ENCODE measurements around the gene TMEM222.

The TMEM222 gene

DNA sequence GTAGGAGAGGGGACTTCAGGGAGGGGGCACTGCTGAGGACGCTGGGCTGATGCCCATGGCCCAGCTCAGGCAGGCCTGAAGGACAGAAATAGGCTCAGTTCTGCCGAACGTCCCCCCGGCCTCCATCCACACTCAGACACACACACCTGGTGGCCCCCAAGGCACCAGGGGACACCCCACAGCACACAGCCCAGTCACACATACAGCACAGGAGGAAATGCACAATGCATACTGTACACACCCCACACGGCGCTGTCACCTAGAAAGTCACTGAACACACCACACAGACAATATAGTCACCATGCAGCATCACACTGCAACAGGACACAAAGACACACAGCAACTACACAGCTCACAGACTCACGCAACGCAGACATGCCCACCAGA is 20.4 kb downstream of the TMEM222 start:
- peak overlapping the region; percentile 49 for H3K27ac ChIP-seq (ENCODE audit: low read depth, low read length)
- H3K79me1 ChIP-seq (ENCODE audit: low read length): peaks cover 13% of the 10 kb centered on the region
- peaks cover 27 to 32% of the 10 kb centered on the region in 2 experiments for H3K4me1 ChIP-seq (ENCODE audit: control insufficient read depth in 1 of 2, insufficient read depth in 2 of 2, low read length in 2 of 2)
- peak overlapping the region; percentile 60 for H3K4me2 ChIP-seq (ENCODE audit: low read length)
- WGBS (ENCODE audit: extremely low coverage, insufficient coverage, insufficient read length): no CpG with 5 or more reads among the region's 8 CpGs
- H4K12ac ChIP-seq (ENCODE audit: low read depth, low read length): no peak overlapping the region
- no peak overlapping the region for H3K9ac ChIP-seq (ENCODE audit: low read length)
- H3K14ac ChIP-seq (ENCODE audit: low read length): peak overlapping the region; percentile 29
- DNase-seq: no peak
- H3K79me2 ChIP-seq (ENCODE audit: control insufficient read depth, insufficient read depth, low read length, poor library complexity): peaks cover 4% of the 10 kb centered on the region
- no peak overlapping the region for H3K4me3 ChIP-seq (ENCODE audit: low read depth, low read length)
- no peaks in the 10 kb centered on the region for H3K36me3 ChIP-seq (ENCODE audit: control insufficient read depth in 1 of 2, insufficient read depth in 2 of 2, low read length in 2 of 2)
- H4K91ac ChIP-seq (ENCODE audit: low read depth, low read length): peak overlapping the region; percentile 96
- H3K27me3 ChIP-seq (ENCODE audit: insufficient read depth, low read length): no peaks in the 10 kb centered on the region
- no peak overlapping the region for H2AFZ ChIP-seq (ENCODE audit: insufficient read depth, low read length, poor library complexity)
- peak overlapping the region; percentile 33 for H2BK120ac ChIP-seq (ENCODE audit: insufficient read depth, low read length, poor library complexity)
- H4K8ac ChIP-seq (ENCODE audit: low read depth, low read length): peak overlapping the region; percentile 49
- H3K18ac ChIP-seq (ENCODE audit: low read length): peak overlapping the region; percentile 44
- H3K4ac ChIP-seq (ENCODE audit: low read depth, low read length): peak overlapping the region; percentile 15
- peak overlapping the region; percentile 51 for H2AK5ac ChIP-seq (ENCODE audit: low read length)
- H3K9me3 ChIP-seq (ENCODE audit: insufficient read depth, low read depth, low read length): peaks cover 1% of the 10 kb centered on the region
- H2BK12ac ChIP-seq (ENCODE audit: low read length): peak overlapping the region; percentile 62
- H2BK5ac ChIP-seq (ENCODE audit: low read depth, low read length, poor library complexity): peak overlapping the region; percentile 9
- H3K23ac ChIP-seq (ENCODE audit: low read length): no peak overlapping the region

DNA sequence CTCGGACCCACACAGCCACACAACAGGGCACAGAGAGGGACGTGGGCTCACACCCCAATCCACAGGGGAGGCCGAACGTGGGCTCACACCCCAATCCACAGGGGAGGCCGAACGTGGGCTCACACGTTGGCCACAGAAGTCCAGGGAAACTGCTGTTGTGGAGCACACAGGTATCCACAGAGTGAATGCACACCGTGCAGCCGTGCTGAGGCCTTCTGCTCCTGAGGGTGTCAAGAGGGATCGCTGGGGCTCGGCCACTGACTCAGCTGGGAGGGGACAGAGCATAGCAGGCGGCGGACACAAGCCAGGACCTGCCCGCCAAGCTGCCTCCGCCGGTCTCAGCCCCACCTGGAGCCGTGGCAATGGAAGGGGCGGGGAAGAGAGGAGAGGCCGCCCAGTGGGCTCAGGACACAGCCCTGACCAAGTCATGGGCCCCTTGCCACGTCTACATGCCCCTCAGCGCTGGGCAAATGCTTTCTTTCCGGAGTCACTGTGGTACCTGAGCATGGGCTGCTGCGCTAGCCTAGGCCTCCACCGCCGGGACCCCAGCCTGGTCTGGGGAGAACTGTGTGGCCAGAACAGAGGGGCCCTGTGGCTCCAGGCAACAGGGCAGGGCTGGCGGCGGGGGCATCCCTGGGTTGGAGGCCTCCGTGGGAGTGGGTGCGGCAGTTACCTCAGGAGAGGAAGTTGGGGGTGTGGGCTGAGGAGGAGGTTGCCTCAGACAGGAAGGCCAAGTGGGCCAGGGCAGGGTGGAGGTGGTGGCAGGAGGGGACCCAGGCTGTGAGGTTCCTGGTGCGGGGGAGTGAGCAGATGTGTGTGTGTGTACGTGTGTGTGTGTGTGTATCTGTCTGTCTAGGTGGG is 21.0 kb downstream of the TMEM222 start:
- no CpG with 5 or more reads among the region's 31 CpGs for WGBS (ENCODE audit: extremely low coverage, insufficient coverage, insufficient read length)
- H3K9ac ChIP-seq (ENCODE audit: low read length): no peak overlapping the region
- peak overlapping the region; percentile 85 for H2AK5ac ChIP-seq (ENCODE audit: low read length)
- peak overlapping the region; percentile 66 for H3K4ac ChIP-seq (ENCODE audit: low read depth, low read length)
- peak overlapping the region; percentile 62 for H2BK12ac ChIP-seq (ENCODE audit: low read length)
- peak overlapping the region; percentile 20 for H3K4me2 ChIP-seq (ENCODE audit: low read length)
- H3K27me3 ChIP-seq (ENCODE audit: insufficient read depth, low read length): no peaks in the 10 kb centered on the region
- peak overlapping the region; percentile 60 for H3K18ac ChIP-seq (ENCODE audit: low read length)
- H4K8ac ChIP-seq (ENCODE audit: low read depth, low read length): peak overlapping the region; percentile 69
- H4K12ac ChIP-seq (ENCODE audit: low read depth, low read length): peak overlapping the region; percentile 25
- peaks cover 4% of the 10 kb centered on the region for H3K79me2 ChIP-seq (ENCODE audit: control insufficient read depth, insufficient read depth, low read length, poor library complexity)
- peaks cover 28 to 34% of the 10 kb centered on the region in 2 experiments for H3K4me1 ChIP-seq (ENCODE audit: control insufficient read depth in 1 of 2, insufficient read depth in 2 of 2, low read length in 2 of 2)
- H3K36me3 ChIP-seq (ENCODE audit: control insufficient read depth in 1 of 2, insufficient read depth in 2 of 2, low read length in 2 of 2): no peaks in the 10 kb centered on the region
- no peak overlapping the region for H3K4me3 ChIP-seq (ENCODE audit: low read depth, low read length)
- H2AFZ ChIP-seq (ENCODE audit: insufficient read depth, low read length, poor library complexity): peak overlapping the region; percentile 41
- peak overlapping the region; percentile 54 for H3K27ac ChIP-seq (ENCODE audit: low read depth, low read length)
- peak overlapping the region; percentile 68 for H2BK5ac ChIP-seq (ENCODE audit: low read depth, low read length, poor library complexity)
- H3K14ac ChIP-seq (ENCODE audit: low read length): peak overlapping the region; percentile 91
- peak overlapping the region; percentile 96 for H4K91ac ChIP-seq (ENCODE audit: low read depth, low read length)
- peaks cover 1% of the 10 kb centered on the region for H3K9me3 ChIP-seq (ENCODE audit: insufficient read depth, low read depth, low read length)
- H3K23ac ChIP-seq (ENCODE audit: low read length): no peak overlapping the region
- H2BK120ac ChIP-seq (ENCODE audit: insufficient read depth, low read length, poor library complexity): peak overlapping the region; percentile 86
- peaks cover 13% of the 10 kb centered on the region for H3K79me1 ChIP-seq (ENCODE audit: low read length)
- peak; percentile 86 to 87 for DNase-seq

DNA sequence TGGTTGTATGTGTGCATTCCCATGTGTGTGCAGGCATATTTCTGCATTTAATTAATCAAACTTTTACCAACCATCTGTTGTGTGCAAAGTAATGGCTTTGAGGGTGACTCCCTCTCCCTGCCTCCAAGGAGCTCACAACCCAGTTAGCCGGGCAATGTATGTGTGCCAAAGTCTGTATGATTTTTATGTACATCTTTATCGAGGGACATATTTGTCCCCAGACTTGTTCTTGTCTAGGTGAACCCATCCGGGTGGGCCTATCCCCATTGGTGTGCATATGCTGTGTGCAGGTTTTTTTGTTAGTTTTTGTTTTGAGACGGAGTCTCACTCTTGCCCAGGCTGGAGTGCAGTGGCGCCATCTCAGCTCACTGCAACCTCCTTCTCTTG is 21.7 kb downstream of the TMEM222 start:
- WGBS (ENCODE audit: extremely low coverage, insufficient coverage, insufficient read length): no CpG with 5 or more reads among the region's 5 CpGs
- no peaks in the 10 kb centered on the region for H3K27me3 ChIP-seq (ENCODE audit: insufficient read depth, low read length)
- no peak overlapping the region for H3K4me3 ChIP-seq (ENCODE audit: low read depth, low read length)

DNA sequence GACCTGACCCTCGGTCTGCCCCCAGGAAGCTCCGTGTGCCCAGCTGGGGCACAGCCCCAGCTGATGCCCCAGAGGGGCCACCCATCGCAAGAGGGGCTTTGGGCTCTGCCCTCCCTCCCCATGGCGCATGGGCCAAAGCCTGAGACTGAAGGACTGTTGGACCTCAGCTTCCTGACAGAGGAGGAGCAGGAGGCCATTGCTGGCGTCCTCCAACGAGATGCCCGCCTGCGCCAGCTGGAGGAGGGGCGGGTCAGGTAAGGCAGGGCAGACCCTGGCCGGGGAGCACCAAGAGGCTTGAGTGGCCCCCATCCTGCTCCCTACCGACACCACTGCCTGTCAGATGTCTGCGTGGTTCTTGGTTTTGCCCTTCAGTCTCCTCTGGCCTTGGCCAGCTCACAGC is 23.3 kb downstream of the TMEM222 start:
- Histone ChIP-seq H4K12ac (ENCODE audit: low read depth, low read length) (no peak overlapping the region), H2BK12ac (ENCODE audit: low read length) (no peak overlapping the region), H3K4me2 (ENCODE audit: low read length) (no peak overlapping the region), H2AFZ (ENCODE audit: insufficient read depth, low read length, poor library complexity) (no peak overlapping the region), H2BK5ac (ENCODE audit: low read depth, low read length, poor library complexity) (no peak overlapping the region), H3K23ac (ENCODE audit: low read length) (no peak overlapping the region), H3K27me3 (ENCODE audit: insufficient read depth, low read length) (no peaks in the 10 kb centered on the region), H3K36me3 (ENCODE audit: control insufficient read depth in 1 of 2, insufficient read depth in 2 of 2, low read length in 2 of 2) (no peaks in the 10 kb centered on the region), H3K4me1 (ENCODE audit: control insufficient read depth in 1 of 2, insufficient read depth in 2 of 2, low read length in 2 of 2) (peaks cover 38 to 46% of the 10 kb centered on the region in 2 experiments), H4K8ac (ENCODE audit: low read depth, low read length) (no peak overlapping the region), H3K79me2 (ENCODE audit: control insufficient read depth, insufficient read depth, low read length, poor library complexity) (peaks cover 4% of the 10 kb centered on the region), H3K4me3 (ENCODE audit: low read depth, low read length) (no peak overlapping the region), H3K18ac (ENCODE audit: low read length) (no peak overlapping the region), H3K9ac (ENCODE audit: low read length) (no peak overlapping the region), H3K14ac (ENCODE audit: low read length) (no peak overlapping the region), H3K79me1 (ENCODE audit: low read length) (peaks cover 21% of the 10 kb centered on the region), H3K4ac (ENCODE audit: low read depth, low read length) (no peak overlapping the region), H2BK120ac (ENCODE audit: insufficient read depth, low read length, poor library complexity) (no peak overlapping the region), H4K91ac (ENCODE audit: low read depth, low read length) (no peak overlapping the region), H3K9me3 (ENCODE audit: insufficient read depth, low read depth, low read length) (peaks cover 4% of the 10 kb centered on the region), H3K27ac (ENCODE audit: low read depth, low read length) (no peak overlapping the region), H2AK5ac (ENCODE audit: low read length) (no peak overlapping the region)
- no peak for DNase-seq
- no CpG with 5 or more reads among the region's 12 CpGs for WGBS (ENCODE audit: extremely low coverage, insufficient coverage, insufficient read length)

More for the DNA sequence above, 21.7 kb downstream of the TMEM222 start:
- H3K14ac ChIP-seq (ENCODE audit: low read length): peak overlapping the region; percentile 91
- peak overlapping the region; percentile 69 for H4K8ac ChIP-seq (ENCODE audit: low read depth, low read length)
- peak overlapping the region; percentile 60 for H3K18ac ChIP-seq (ENCODE audit: low read length)
- peak overlapping the region; percentile 96 for H4K91ac ChIP-seq (ENCODE audit: low read depth, low read length)
- peaks cover 1% of the 10 kb centered on the region for H3K9me3 ChIP-seq (ENCODE audit: insufficient read depth, low read depth, low read length)
- no peak overlapping the region for H3K23ac ChIP-seq (ENCODE audit: low read length)
- DNase-seq: peak in 1 of 2 donors; percentile 25
- H2AK5ac ChIP-seq (ENCODE audit: low read length): peak overlapping the region; percentile 85
- H3K4me1 ChIP-seq (ENCODE audit: control insufficient read depth in 1 of 2, insufficient read depth in 2 of 2, low read length in 2 of 2): peaks cover 28 to 34% of the 10 kb centered on the region in 2 experiments
- H2BK120ac ChIP-seq (ENCODE audit: insufficient read depth, low read length, poor library complexity): peak overlapping the region; percentile 86
- H2AFZ ChIP-seq (ENCODE audit: insufficient read depth, low read length, poor library complexity): no peak overlapping the region
- peaks cover 13% of the 10 kb centered on the region for H3K79me1 ChIP-seq (ENCODE audit: low read length)
- H3K4me2 ChIP-seq (ENCODE audit: low read length): no peak overlapping the region
- H3K27ac ChIP-seq (ENCODE audit: low read depth, low read length): no peak overlapping the region
- H3K79me2 ChIP-seq (ENCODE audit: control insufficient read depth, insufficient read depth, low read length, poor library complexity): peaks cover 4% of the 10 kb centered on the region
- no peak overlapping the region for H3K4ac ChIP-seq (ENCODE audit: low read depth, low read length)
- no peak overlapping the region for H3K9ac ChIP-seq (ENCODE audit: low read length)
- H2BK12ac ChIP-seq (ENCODE audit: low read length): peak overlapping the region; percentile 55
- H2BK5ac ChIP-seq (ENCODE audit: low read depth, low read length, poor library complexity): no peak overlapping the region
- no peak overlapping the region for H4K12ac ChIP-seq (ENCODE audit: low read depth, low read length)
- H3K36me3 ChIP-seq (ENCODE audit: control insufficient read depth in 1 of 2, insufficient read depth in 2 of 2, low read length in 2 of 2): no peaks in the 10 kb centered on the region

Measured in trophoblast cell (in vitro differentiated cells and primary cell).